Measurements from ENCODE around the gene SETD1A. TPM values are rescaled to one million over a fixed set of nuclear protein-coding genes. Genes with fewer than 3 reads are reported as not detected.
"Not testable (repeated sequence)": the region's sequence is repeated elsewhere in the genome, so short reads cannot be mapped to it uniquely, and the experiment has no call there.

The SETD1A gene
- total RNA-seq, 3 donors from 2014 or later: 13.4 to 24.7 (median 13.7) TPM

DNA sequence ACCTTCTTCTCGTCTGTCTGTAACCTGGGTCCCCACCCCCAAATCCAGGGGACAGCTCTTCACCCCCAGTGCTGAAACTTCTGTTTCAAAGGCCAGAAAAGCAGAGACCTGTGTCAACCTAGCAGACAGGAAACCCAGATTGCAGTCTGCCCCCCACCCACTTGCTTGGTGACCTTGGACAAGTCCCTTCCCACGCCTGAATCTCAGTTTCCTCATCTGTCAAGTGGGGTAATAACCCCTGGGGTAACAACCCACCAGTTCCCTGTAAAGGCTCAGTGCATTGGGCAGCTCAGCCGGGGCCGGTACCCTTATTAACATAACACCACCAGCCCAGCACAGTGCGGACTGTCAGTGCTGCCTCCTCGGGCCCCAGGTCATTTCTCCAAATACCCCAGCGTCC, 51.6 kb downstream of the SETD1A start:
- TF ChIP-seq, protein P1, sequence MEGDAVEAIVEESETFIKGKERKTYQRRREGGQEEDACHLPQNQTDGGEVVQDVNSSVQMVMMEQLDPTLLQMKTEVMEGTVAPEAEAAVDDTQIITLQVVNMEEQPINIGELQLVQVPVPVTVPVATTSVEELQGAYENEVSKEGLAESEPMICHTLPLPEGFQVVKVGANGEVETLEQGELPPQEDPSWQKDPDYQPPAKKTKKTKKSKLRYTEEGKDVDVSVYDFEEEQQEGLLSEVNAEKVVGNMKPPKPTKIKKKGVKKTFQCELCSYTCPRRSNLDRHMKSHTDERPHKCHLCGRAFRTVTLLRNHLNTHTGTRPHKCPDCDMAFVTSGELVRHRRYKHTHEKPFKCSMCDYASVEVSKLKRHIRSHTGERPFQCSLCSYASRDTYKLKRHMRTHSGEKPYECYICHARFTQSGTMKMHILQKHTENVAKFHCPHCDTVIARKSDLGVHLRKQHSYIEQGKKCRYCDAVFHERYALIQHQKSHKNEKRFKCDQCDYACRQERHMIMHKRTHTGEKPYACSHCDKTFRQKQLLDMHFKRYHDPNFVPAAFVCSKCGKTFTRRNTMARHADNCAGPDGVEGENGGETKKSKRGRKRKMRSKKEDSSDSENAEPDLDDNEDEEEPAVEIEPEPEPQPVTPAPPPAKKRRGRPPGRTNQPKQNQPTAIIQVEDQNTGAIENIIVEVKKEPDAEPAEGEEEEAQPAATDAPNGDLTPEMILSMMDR (IDR thresholded peaks at IDR 0.05): no peak
- Histone ChIP-seq H3K36me3 (ENCODE audit: low read depth) (no peaks in the 10 kb centered on the region), H3K4me3 (no peak overlapping the region), H3K4me1 (ENCODE audit: low read depth) (no peaks in the 10 kb centered on the region), H3K9me3 (no peaks in the 10 kb centered on the region)
- no peak for ATAC-seq
- intact Hi-C loops (cut with DNase I, micrococcal nuclease): no loop called here
- DNase-seq: no peak

DNA sequence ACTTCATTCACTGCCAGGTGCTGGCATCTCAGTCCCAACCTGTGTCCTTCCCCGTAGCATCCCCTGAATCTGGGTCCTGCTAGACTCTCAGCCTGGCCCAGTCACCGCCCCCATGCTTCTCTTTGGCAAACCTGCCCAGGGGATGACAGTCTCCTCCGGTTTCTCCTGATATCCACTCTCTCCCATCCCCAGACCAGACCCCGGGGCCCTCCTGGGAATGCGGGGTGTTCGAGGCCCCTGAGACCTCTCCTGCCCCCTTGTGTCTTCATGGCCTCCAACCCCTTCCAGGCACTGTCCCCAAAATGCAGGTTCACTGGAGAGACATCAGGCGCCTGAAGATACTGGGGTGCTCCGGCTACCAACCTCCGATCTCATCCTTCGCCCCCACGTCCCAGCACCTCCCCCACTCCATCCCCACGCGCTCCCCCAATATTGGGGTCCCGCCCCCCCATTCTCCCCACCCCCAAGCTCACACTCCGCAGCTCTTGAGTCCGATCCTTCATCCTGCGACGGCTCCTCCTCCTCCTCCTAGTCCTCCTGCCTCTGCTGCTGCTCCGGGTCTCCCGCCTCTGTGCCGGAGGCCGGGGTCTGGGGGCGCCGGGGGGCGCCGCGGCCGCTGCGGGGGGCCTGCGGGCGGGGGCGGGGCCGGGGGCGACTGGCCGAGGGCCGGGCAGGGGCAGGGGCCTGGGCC, 52.5 kb downstream of the SETD1A start:
- TF ChIP-seq, protein P1 (IDR thresholded peaks at IDR 0.05): no peak
- Histone ChIP-seq H3K9me3 (no peaks in the 10 kb centered on the region), H3K4me3 (no peak overlapping the region), H3K36me3 (ENCODE audit: low read depth) (no peaks in the 10 kb centered on the region), H3K4me1 (ENCODE audit: low read depth) (no peaks in the 10 kb centered on the region)
- DNase-seq (no peak), ATAC-seq (no peak)
- intact Hi-C loops (cut with DNase I, micrococcal nuclease): no loop called here

DNA sequence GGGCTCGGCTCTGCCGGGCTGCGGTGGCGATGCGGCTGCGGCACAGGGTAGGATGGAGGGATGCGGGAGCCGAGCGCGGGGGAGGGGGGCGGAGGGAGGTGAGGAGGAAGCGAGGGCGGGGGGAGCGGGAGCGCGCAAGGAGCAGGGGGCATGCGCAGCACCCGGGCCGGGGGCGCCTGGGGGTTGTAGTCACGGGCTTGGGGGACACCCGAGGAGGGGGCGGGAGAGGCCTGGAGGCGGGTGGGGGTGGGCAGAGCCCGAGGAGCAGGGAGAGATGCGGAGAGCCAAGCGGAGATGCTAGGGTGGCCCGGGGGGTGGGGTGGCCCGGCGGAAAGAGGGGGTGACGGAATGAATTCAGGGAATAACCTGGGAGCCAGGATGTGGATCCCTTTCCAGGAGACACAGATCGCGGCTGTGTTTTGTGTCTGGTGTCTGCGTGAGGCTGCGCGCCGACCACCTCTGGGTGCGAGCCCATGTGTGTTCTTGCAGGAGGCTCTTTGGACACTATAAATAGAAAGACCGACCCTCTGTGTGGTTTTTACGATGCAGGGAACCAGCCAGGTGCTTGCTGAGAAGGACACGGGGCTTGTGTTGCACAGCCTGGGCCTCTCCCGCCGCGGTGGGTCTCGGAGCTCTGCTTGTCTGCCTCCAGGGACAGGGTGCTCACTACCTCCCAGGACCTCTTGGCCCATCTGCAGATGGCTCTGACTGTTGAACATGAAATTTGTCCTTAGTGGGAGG, 53.2 kb downstream of the SETD1A start, which contains the start of gene STX1B:
Gene STX1B, minus strand, starts transcription at position 54 of the 741 bp plus-strand sequence. CDS start 242 bp downstream, outside the sequence.
- Histone ChIP-seq H3K4me1 (ENCODE audit: low read depth) (no peaks in the 10 kb centered on the region), H3K36me3 (ENCODE audit: low read depth) (no peaks in the 10 kb centered on the region), H3K9me3 (no peaks in the 10 kb centered on the region), H3K4me3 (no peak within 1 kb of the TSS)
- intact Hi-C loops (cut with DNase I, micrococcal nuclease): no loop called here
- ATAC-seq (no peak), DNase-seq (no peak)
- TF ChIP-seq, protein P1 (IDR thresholded peaks at IDR 0.05): no peak

DNA sequence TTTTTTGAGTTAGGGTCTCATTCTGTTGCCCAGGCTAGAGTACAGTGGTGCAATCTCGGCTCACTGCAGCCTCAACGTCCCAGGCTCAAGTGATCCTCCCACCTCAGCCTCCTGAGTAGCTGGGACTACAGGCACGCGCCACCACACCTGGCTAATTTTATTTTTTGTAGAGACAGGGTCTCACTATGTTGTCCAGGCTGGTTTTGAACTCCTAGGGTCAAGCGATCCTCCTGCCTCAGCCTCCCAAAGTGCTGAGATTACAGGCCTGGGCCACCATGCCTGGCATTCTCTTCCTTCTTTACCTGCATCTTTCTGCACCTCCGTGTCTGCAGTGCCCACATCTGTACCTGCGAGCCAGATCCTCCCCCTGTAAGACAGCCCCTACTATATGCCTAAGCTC, 54.3 kb downstream of the SETD1A start:
- H3K36me3 ChIP-seq (ENCODE audit: low read depth); H3K4me3 ChIP-seq; H3K4me1 ChIP-seq (ENCODE audit: low read depth); H3K9me3 ChIP-seq; intact Hi-C loops (cut with DNase I, micrococcal nuclease); ATAC-seq; DNase-seq: not testable (repeated sequence)

DNA sequence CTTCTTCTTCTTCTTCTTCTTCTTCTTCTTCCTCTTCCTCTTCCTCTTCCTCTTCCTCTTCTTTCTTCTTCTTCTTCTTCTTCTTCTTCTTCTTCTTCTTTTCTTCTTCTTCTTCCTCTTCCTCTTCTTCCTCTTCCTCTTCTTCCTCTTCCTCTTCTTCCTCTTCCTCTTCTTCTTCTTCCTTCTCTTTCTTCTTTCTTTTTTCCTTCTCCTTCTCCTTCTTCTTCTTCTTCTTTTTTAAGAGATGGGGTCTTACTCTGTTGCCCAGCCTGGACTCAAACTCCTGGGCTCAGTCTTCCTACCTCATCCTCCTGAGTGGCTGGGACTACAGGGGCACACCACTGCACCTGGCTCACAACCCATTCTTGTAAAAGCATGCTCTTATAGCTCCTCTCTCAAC, 55.7 kb downstream of the SETD1A start:
- not testable (repeated sequence) for H3K4me1 ChIP-seq (ENCODE audit: low read depth); ATAC-seq

DNA sequence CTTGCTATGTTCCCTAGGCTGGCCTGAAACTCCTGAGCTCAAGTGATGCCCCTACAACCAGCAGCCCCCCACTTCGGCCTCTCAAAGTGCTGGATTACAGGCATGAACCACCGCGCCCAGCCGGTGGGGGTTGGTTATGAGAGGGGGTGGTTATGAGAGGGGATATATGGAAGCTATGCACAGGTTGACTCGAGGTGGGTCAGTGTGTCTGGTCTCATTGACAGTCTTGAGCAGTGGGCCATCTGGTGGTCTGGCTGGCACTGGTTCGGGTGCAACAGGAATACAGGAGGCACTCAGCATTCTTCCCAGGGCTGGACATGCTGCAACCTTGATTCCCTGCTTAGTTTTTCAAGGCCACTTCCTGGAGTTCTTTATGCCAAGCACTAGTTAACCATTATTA, 58.5 kb downstream of the SETD1A start:
- intact Hi-C loops (cut with DNase I, micrococcal nuclease): no loop called here
- no peaks in the 10 kb centered on the region for H3K4me1 ChIP-seq (ENCODE audit: low read depth)
- no peaks in the 10 kb centered on the region for H3K36me3 ChIP-seq (ENCODE audit: low read depth)
- no peak overlapping the region for H3K4me3 ChIP-seq
- no peaks in the 10 kb centered on the region for H3K9me3 ChIP-seq
- TF ChIP-seq, protein P1 (IDR thresholded peaks at IDR 0.05): no peak
- DNase-seq: no peak
- ATAC-seq: peak; percentile 48

More for the DNA sequence above, 55.7 kb downstream of the SETD1A start:
- H3K4me3 ChIP-seq; H3K9me3 ChIP-seq; H3K36me3 ChIP-seq (ENCODE audit: low read depth); DNase-seq; intact Hi-C loops (cut with DNase I, micrococcal nuclease): not testable (repeated sequence)

DNA sequence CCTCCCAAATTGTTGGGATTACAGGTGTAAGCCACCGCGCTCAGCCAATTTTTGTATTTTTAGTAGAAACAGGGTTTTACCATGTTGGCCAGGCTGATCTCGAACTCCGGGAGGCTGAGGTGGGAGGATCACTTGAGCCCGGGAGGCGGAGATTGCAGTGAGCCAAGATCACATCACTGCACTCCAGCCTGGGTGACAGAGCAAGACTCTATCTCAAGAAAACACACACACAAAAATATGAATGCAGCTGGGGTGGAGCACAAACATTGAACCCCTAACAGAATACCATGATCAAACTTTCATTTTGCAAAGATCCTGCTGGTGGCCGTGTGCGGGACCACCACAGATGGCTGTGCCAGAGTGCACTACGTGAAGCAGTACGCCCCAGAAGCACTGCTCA, 60.2 kb downstream of the SETD1A start:
- DNase-seq; H3K4me1 ChIP-seq (ENCODE audit: low read depth); intact Hi-C loops (cut with DNase I, micrococcal nuclease); ATAC-seq; H3K36me3 ChIP-seq (ENCODE audit: low read depth); H3K9me3 ChIP-seq; H3K4me3 ChIP-seq: not testable (repeated sequence)
